ENCODE measurements around the gene ZNF592.

ZNF592 gene

GRCh38 chr15:84811151-84811550 lies 62.8 kb downstream of the ZNF592 start:
- DNase-seq (ENCODE audit: low spot score), result no peak
- TF ChIP-seq CTCF (IDR thresholded peaks at IDR 0.05; ENCODE audit: extremely low read depth, missing control alignments), result no peak

GRCh38 chr15:84811828-84812227 lies 63.4 kb downstream of the ZNF592 start:
- no peak for TF ChIP-seq CTCF (IDR thresholded peaks at IDR 0.05; ENCODE audit: extremely low read depth, missing control alignments)
- DNase-seq (ENCODE audit: low spot score), result no peak

- no peak for TF ChIP-seq CTCF (IDR thresholded peaks at IDR 0.05; ENCODE audit: extremely low read depth, missing control alignments)
- DNase-seq (ENCODE audit: low spot score), result no peak
Measured at GRCh38 chr15:84812842-84813241, 64.5 kb downstream of the ZNF592 start.

- no peak for TF ChIP-seq CTCF (IDR thresholded peaks at IDR 0.05; ENCODE audit: extremely low read depth, missing control alignments)
- DNase-seq (ENCODE audit: low spot score), result no peak
Measured at GRCh38 chr15:84813435-84813834, 65.0 kb downstream of the ZNF592 start.

- no peak for TF ChIP-seq CTCF (IDR thresholded peaks at IDR 0.05; ENCODE audit: extremely low read depth, missing control alignments)
- no peak for DNase-seq (ENCODE audit: low spot score)
Measured at GRCh38 chr15:84813931-84814330, 65.5 kb downstream of the ZNF592 start.

- no peak for TF ChIP-seq CTCF (IDR thresholded peaks at IDR 0.05; ENCODE audit: extremely low read depth, missing control alignments)
- no peak for DNase-seq (ENCODE audit: low spot score)
Measured at GRCh38 chr15:84814916-84815315, 66.5 kb downstream of the ZNF592 start.

- TF ChIP-seq CTCF (IDR thresholded peaks at IDR 0.05; ENCODE audit: extremely low read depth, missing control alignments), result no peak
- DNase-seq (ENCODE audit: low spot score), result peak; percentile 61
Measured at GRCh38 chr15:84816694-84817465, 68.5 kb downstream of the ZNF592 start, which contains the start of gene ALPK3. TSS of gene ALPK3 (plus strand) at chr15:84817356. CDS start at chr15:84817453, 97 bp downstream.
